Caco-2 (cell line): ENCODE results near the gene GNB2. TPM values are rescaled to one million over a fixed set of nuclear protein-coding genes. Genes with fewer than 3 reads are reported as not detected.

Experiments used
- BruUV-seq: library from RNA; stranded (reverse); fragments of 400-500 nt; replicated peaks from 2 replicates; lab custom pipeline; 2021; lab: Mats Ljungman, UMichigan
- CTCF ChIA-PET: fragments of 300-600 bp; sonication (Branson Sonifier 250); formaldehyde crosslinking; loops from one replicate; lab custom pipeline; 2022; ENCODE audit warnings: antibody characterized with exemption; lab: Charles Lee
- POLR2A ChIA-PET: fragments of 300-600 bp; sonication (Branson Sonifier 250); formaldehyde crosslinking; loops from one replicate; lab custom pipeline; 2022; ENCODE audit warnings: antibody characterized with exemption; lab: Charles Lee
- DNase-seq, 2 experiments: peaks; one replicate each; pipeline versions ENCODE4 v3.0.0 to v3.0.0-alpha.2; 2020 to 2022
- H3K27me3 ChIP-seq: replicated peaks from 2 replicates; pipeline ENCODE4 v1.6.0; 2011; ENCODE audit warnings: low read length; ENCODE audit not compliant: control insufficient read depth, insufficient read depth
- H3K36me3 ChIP-seq: 2 replicates; pipeline ENCODE4 v1.5.1; 2011; ENCODE audit warnings: low read length; ENCODE audit not compliant: control insufficient read depth, insufficient read depth
- H3K4me1 ChIP-seq: fragments of 250-450 bp; sonication (Bioruptor Pico); 2 replicates; pipeline ENCODE4 v1.5.1; 2020; ENCODE audit warnings: mild to moderate bottlenecking
- H3K4me3 ChIP-seq: 2 replicates; pipeline ENCODE4 v1.5.1; 2011; ENCODE audit warnings: low read depth, mild to moderate bottlenecking, control low read depth, low read length
- H3K9me3 ChIP-seq: fragments of 250-450 bp; sonication (Bioruptor Pico); 2 replicates; pipeline ENCODE4 v1.5.1; 2020; ENCODE audit warnings: mild to moderate bottlenecking, moderate library complexity
- H3K27ac Mint-ChIP-seq: one replicate; pipeline ENCODE4 v1.8.0; 2022; ENCODE audit warnings: mixed read lengths; ENCODE audit not compliant: unreplicated experiment
- H3K27me3 Mint-ChIP-seq: one replicate; pipeline ENCODE4 v1.8.0; 2022; ENCODE audit warnings: mixed read lengths; ENCODE audit not compliant: insufficient read depth, unreplicated experiment
- H3K36me3 Mint-ChIP-seq: one replicate; pipeline ENCODE4 v1.8.0; 2022; ENCODE audit warnings: mild to moderate bottlenecking, mixed read lengths; ENCODE audit not compliant: insufficient read depth, unreplicated experiment
- H3K4me1 Mint-ChIP-seq: one replicate; pipeline ENCODE4 v1.8.0; 2022; ENCODE audit warnings: low read depth, mixed read lengths; ENCODE audit not compliant: unreplicated experiment
- H3K4me3 Mint-ChIP-seq: one replicate; pipeline ENCODE4 v1.8.0; 2022; ENCODE audit warnings: mild to moderate bottlenecking, moderate library complexity, mixed read lengths; ENCODE audit not compliant: unreplicated experiment
- H3K9me3 Mint-ChIP-seq: one replicate; pipeline ENCODE4 v1.8.0; 2022; ENCODE audit warnings: mixed read lengths; ENCODE audit not compliant: unreplicated experiment
- CTCF ChIP-seq, 2 experiments: fragments of 200-600 bp in 1 of 2; IDR thresholded peaks; 1 replicate in 1 of 2; 2 replicates in 1 of 2; pipeline versions ENCODE4 v1.5.1 to v1.8.0; 2011 to 2022; ENCODE audit warnings: antibody characterized with exemption in 1 of 2, control low read depth in 1 of 2, inconsistent platforms in 1 of 2, low read depth in 1 of 2, low read length in 1 of 2, mild to moderate bottlenecking in 1 of 2, moderate library complexity in 1 of 2; ENCODE audit not compliant: insufficient read depth in 1 of 2, severe bottlenecking in 1 of 2, unreplicated experiment in 1 of 2
- intact Hi-C: fragments of 100-400 bp; cut with micrococcal nuclease; formaldehyde crosslinking; loops from one replicate; pipeline ENCODE4 v1.10.0; 2022; ENCODE audit not compliant: unreplicated experiment
- total RNA-seq: library from RNA; stranded (reverse); gene quantifications from 2 replicates; pipeline ENCODE4 v1.2.3, GENCODE V29; 2022

The GNB2 gene
- total RNA-seq, 1 experiment from 2014 or later: 200 TPM

- Histone ChIP-seq H3K27me3 (no peaks in the 10 kb centered on the region), H3K36me3 (peaks cover 5% of the 10 kb centered on the region), H3K9me3 (no peaks in the 10 kb centered on the region), H3K4me3 (no peak overlapping the region), H3K4me1 (peaks cover 1% of the 10 kb centered on the region)
- CTCF ChIA-PET: no interaction called here
- no TSS peak for BruUV-seq
- H3K9me3 Mint-ChIP-seq: no peaks in the 10 kb centered on the region
- TF ChIP-seq CTCF (IDR thresholded peaks at IDR 0.05; ENCODE audit: insufficient read depth in 1 of 2, low read depth in 1 of 2, low read length in 1 of 2, severe bottlenecking in 1 of 2, unreplicated experiment in 1 of 2): no peak
- H3K27me3 Mint-ChIP-seq: no peaks in the 10 kb centered on the region
- POLR2A ChIA-PET: no interaction called here
- intact Hi-C loops: no loop called here
- peaks cover 67% of the 10 kb centered on the region for H3K36me3 Mint-ChIP-seq
- H3K4me1 Mint-ChIP-seq: peaks cover 3% of the 10 kb centered on the region
- no peak for DNase-seq
- no peak overlapping the region for H3K4me3 Mint-ChIP-seq
- H3K27ac Mint-ChIP-seq: no peak overlapping the region
Observed at GRCh38 chr7:100686822-100687211, 13.3 kb downstream of the GNB2 start.

GRCh38 chr7:100687261-100687660, 13.7 kb downstream of the GNB2 start:
- H3K27me3 Mint-ChIP-seq: no peaks in the 10 kb centered on the region
- intact Hi-C loops: no loop called here
- ChIA-PET POLR2A (no interaction called here), CTCF (no interaction called here)
- Histone ChIP-seq H3K4me1 (peaks cover 6% of the 10 kb centered on the region), H3K36me3 (peaks cover 5% of the 10 kb centered on the region), H3K27me3 (no peaks in the 10 kb centered on the region), H3K9me3 (no peaks in the 10 kb centered on the region), H3K4me3 (no peak overlapping the region)
- no peak overlapping the region for H3K4me3 Mint-ChIP-seq
- DNase-seq: no peak
- no peaks in the 10 kb centered on the region for H3K9me3 Mint-ChIP-seq
- no peak for TF ChIP-seq CTCF (IDR thresholded peaks at IDR 0.05; ENCODE audit: insufficient read depth in 1 of 2, low read depth in 1 of 2, low read length in 1 of 2, severe bottlenecking in 1 of 2, unreplicated experiment in 1 of 2)
- H3K4me1 Mint-ChIP-seq: peaks cover 8% of the 10 kb centered on the region
- no peak overlapping the region for H3K27ac Mint-ChIP-seq
- peaks cover 66% of the 10 kb centered on the region for H3K36me3 Mint-ChIP-seq
- BruUV-seq: no TSS peak

GRCh38 chr7:100687751-100688300, 14.3 kb downstream of the GNB2 start:
- Histone ChIP-seq H3K36me3 (peaks cover 5% of the 10 kb centered on the region), H3K4me1 (peaks cover 11% of the 10 kb centered on the region), H3K27me3 (no peaks in the 10 kb centered on the region), H3K4me3 (no peak overlapping the region), H3K9me3 (no peaks in the 10 kb centered on the region)
- no peaks in the 10 kb centered on the region for H3K9me3 Mint-ChIP-seq
- no peaks in the 10 kb centered on the region for H3K27me3 Mint-ChIP-seq
- CTCF ChIA-PET: no interaction called here
- H3K27ac Mint-ChIP-seq: no peak overlapping the region
- H3K4me3 Mint-ChIP-seq: no peak overlapping the region
- no peak for DNase-seq
- peaks cover 64% of the 10 kb centered on the region for H3K36me3 Mint-ChIP-seq
- H3K4me1 Mint-ChIP-seq: peaks cover 13% of the 10 kb centered on the region
- BruUV-seq: no TSS peak
- TF ChIP-seq CTCF (IDR thresholded peaks at IDR 0.05; ENCODE audit: insufficient read depth in 1 of 2, low read depth in 1 of 2, low read length in 1 of 2, severe bottlenecking in 1 of 2, unreplicated experiment in 1 of 2): no peak
- POLR2A ChIA-PET: no interaction called here
- intact Hi-C loops: no loop called here
